Sigmoid colon (tissue), 4 donors: ENCODE measurements around the gene CAPZA1.

Experiments used
- CTCF ChIP-seq, 4 experiments: fragments of 450-650 bp in 3 of 4; fragments of 200-600 bp in 1 of 4; IDR thresholded peaks; one replicate each; pipeline ENCODE4 v1.5.1; 2016 to 2019; ENCODE audit warnings: antibody characterized with exemption in 4 of 4, mild to moderate bottlenecking in 3 of 4, moderate library complexity in 2 of 4
- POLR2AphosphoS5 ChIP-seq, 4 donors: sonication (generic); formaldehyde crosslinking; IDR thresholded peaks; one replicate each; pipeline ENCODE4 v1.6.1; 2017; ENCODE audit warnings: antibody characterized with exemption in 4 of 4

DNA sequence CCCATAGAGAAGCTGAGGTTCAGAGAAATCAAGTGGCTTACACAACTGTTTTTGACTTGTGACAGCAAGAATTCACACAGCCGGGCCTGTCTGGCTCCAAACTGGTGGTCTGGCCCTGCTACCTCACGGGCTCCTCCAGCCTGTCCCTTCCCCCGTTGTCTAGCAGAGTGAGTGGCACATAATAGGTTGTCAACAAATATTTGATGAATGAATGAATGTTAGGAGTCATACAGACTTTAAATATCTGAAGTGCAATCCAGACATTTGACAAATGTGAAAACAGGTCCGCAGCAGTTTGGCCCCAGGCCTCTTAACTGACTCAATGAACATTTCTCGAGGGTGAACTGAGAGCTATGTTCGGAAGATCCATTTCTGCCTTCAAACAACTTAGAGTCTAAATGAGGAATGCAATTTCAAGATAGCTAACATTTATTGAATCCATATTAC lies 88.4 kb downstream of the CAPZA1 start:
- TF ChIP-seq POLR2AphosphoS5 (IDR thresholded peaks at IDR 0.05) (no peak), CTCF (IDR thresholded peaks at IDR 0.05) (no peak)
